ENCODE results near the gene NEK1. TPM values are rescaled to one million over a fixed set of nuclear protein-coding genes. Genes with fewer than 3 reads are reported as not detected.

NEK1 gene, protein sequence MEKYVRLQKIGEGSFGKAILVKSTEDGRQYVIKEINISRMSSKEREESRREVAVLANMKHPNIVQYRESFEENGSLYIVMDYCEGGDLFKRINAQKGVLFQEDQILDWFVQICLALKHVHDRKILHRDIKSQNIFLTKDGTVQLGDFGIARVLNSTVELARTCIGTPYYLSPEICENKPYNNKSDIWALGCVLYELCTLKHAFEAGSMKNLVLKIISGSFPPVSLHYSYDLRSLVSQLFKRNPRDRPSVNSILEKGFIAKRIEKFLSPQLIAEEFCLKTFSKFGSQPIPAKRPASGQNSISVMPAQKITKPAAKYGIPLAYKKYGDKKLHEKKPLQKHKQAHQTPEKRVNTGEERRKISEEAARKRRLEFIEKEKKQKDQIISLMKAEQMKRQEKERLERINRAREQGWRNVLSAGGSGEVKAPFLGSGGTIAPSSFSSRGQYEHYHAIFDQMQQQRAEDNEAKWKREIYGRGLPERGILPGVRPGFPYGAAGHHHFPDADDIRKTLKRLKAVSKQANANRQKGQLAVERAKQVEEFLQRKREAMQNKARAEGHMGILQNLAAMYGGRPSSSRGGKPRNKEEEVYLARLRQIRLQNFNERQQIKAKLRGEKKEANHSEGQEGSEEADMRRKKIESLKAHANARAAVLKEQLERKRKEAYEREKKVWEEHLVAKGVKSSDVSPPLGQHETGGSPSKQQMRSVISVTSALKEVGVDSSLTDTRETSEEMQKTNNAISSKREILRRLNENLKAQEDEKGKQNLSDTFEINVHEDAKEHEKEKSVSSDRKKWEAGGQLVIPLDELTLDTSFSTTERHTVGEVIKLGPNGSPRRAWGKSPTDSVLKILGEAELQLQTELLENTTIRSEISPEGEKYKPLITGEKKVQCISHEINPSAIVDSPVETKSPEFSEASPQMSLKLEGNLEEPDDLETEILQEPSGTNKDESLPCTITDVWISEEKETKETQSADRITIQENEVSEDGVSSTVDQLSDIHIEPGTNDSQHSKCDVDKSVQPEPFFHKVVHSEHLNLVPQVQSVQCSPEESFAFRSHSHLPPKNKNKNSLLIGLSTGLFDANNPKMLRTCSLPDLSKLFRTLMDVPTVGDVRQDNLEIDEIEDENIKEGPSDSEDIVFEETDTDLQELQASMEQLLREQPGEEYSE (N-terminal part only)
- total RNA-seq (2016; rRNA removed; fragmentation: Illumina TruSeq; extraction: Trizol) (5.4 and 8.7 TPM in 2 replicates), polyA plus RNA-seq (2011; rRNA removed) (2.6 and 2.9 TPM in 2 replicates), polyA minus RNA-seq (2011; rRNA and poly(A)+ RNA removed; ENCODE audit: low replicate concordance) (9.6 TPM in 2 replicates), Bru-seq, nascent RNA (percentile 56 among the genes with signal in this experiment), BruChase-seq, experiment 1, labeled RNA remaining after a 6-hour chase (percentile 53 among the genes with signal in this experiment), BruChase-seq, experiment 2, labeled RNA remaining after a 2-hour chase (percentile 57 among the genes with signal in this experiment)
- 7.3 and 9.1 TPM in 2 replicates for total RNA-seq (2016; cell fraction: cytosol; rRNA removed; fragmentation: Illumina TruSeq; extraction: Trizol; ENCODE audit: low read depth)
- 5.4 and 8.2 TPM in 2 replicates for total RNA-seq (2016; cell fraction: insoluble cytoplasmic fraction; rRNA removed; fragmentation: Illumina TruSeq; extraction: Trizol)
- 4.3 and 4.8 TPM in 2 replicates for total RNA-seq (2016; cell fraction: membrane; rRNA removed; fragmentation: Illumina TruSeq; extraction: Trizol)
- total RNA-seq (2016; cell fraction: nucleus; rRNA removed; fragmentation: Illumina TruSeq; extraction: Trizol), result 9.8 and 11.8 TPM in 2 replicates
- 0.97 and 1.3 TPM in 2 replicates for polyA plus RNA-seq (2011; cell fraction: cytosol; rRNA removed)
- 2.5 and 3.3 TPM in 2 replicates for polyA plus RNA-seq (2011; cell fraction: nucleus; rRNA removed)
- polyA plus RNA-seq (2012), result 3.2 and 3.3 TPM in 2 replicates
- 0.23 and 0.38 TPM in 2 replicates for polyA plus RNA-seq (2016; cell fraction: cytosol; fragmentation: Illumina TruSeq; extraction: Trizol; ENCODE audit: low read depth)
- polyA plus RNA-seq (2016; cell fraction: insoluble cytoplasmic fraction; fragmentation: Illumina TruSeq; extraction: Trizol; ENCODE audit: low read depth), result 6.9 and 7.0 TPM in 2 replicates
- polyA plus RNA-seq (2016; cell fraction: membrane; fragmentation: Illumina TruSeq; extraction: Trizol; ENCODE audit: low read depth), result 0.70 and 1.1 TPM in 2 replicates
- polyA plus RNA-seq (2016; cell fraction: nucleus; fragmentation: Illumina TruSeq; extraction: Trizol; ENCODE audit: insufficient read depth, low read depth), result 5.7 and 7.7 TPM in 2 replicates
- polyA minus RNA-seq (2011; cell fraction: cytosol; rRNA and poly(A)+ RNA removed), result 2.3 TPM in 2 replicates
- 24.1 and 24.9 TPM in 2 replicates for polyA minus RNA-seq (2011; cell fraction: nucleus; rRNA and poly(A)+ RNA removed)
- long read RNA-seq, experiment 1, partial matches to known transcripts, result 2 of 5 reads
- long read RNA-seq, experiment 1, other reads (novel, unspliced or antisense), result 3 of 5 reads
- long read RNA-seq, experiment 2, partial matches to known transcripts, result 1 of 6 reads
- long read RNA-seq, experiment 2, other reads (novel, unspliced or antisense), result 5 of 6 reads

GRCh38 chr4:169611991-169612870, at the start of gene NEK1:
TSS of gene NEK1 (minus strand) at chr4:169612583. CDS start at chr4:169602630, 9,953 bp downstream.
- in situ Hi-C loops (cut with HindIII; ENCODE audit: extremely low pct_ligation_motif_present, low pct_unique_long_range_greater_than_20kb), result loop anchor here (10.0 to 25.0 kb wide), 2 partner anchors 103 to 475 kb away; partner anchors contain the start of gene AADAT
- Histone ChIP-seq H4K20me1 (ENCODE audit: insufficient read depth, low read length) (no peaks in the 10 kb centered on the region), H3K27me3 (ENCODE audit: control insufficient read depth in 1 of 2, insufficient read depth in 2 of 2, low read length in 2 of 2) (no peaks in the 10 kb centered on the region; a peak in 2 of 5 replicates), H3K36me3 (replicated peaks in 1 of 2; ENCODE audit: control insufficient read depth in 1 of 2, insufficient read depth in 2 of 2, low read length in 2 of 2) (no peaks in the 10 kb centered on the region), H3K4me1 (ENCODE audit: insufficient read depth, low read length) (peaks cover 37% of the 10 kb centered on the region), H3K27ac (ENCODE audit: extremely low read length, insufficient read depth, low read length) (peak within 1 kb of the TSS; percentile 90), H3K9me3 (ENCODE audit: low read length) (no peaks in the 10 kb centered on the region), H3K4me2 (ENCODE audit: low read depth, low read length) (peak within 1 kb of the TSS; percentile 92), H3K79me2 (ENCODE audit: insufficient read depth, low read length) (peaks cover 17% of the 10 kb centered on the region), H2AFZ (ENCODE audit: low read length) (peak within 1 kb of the TSS; percentile 98), H3K4me3 (replicated peaks in 1 of 3; ENCODE audit: insufficient read depth in 1 of 3, low read depth in 2 of 3, low read length in 3 of 3) (peak within 1 kb of the TSS; percentile 71 to 99 (median 83)), H3K9ac (ENCODE audit: insufficient read depth, low read depth, low read length) (peak within 1 kb of the TSS; percentile 90)
- ATAC-seq, result peak; percentile 97
- DNase-seq (ENCODE audit: low spot score), result peak; percentile 72
- BruUV-seq (replicated peaks), result TSS peak; percentile 78
- POLR2A ChIA-PET, result interaction anchor here (0.7 to 1.0 kb wide), 2 partner anchors 8 to 9 kb away, joined by 3 read pairs; no protein-coding TSS in a partner anchor
- FAIRE-seq, result no peak
- intact Hi-C loops (cut with micrococcal nuclease; ENCODE audit: unreplicated experiment), result loop anchor here (2.0 to 10.0 kb wide), 2 partner anchors 179 to 473 kb away; partner anchors contain the start of gene AADAT
- CTCF ChIA-PET (ENCODE audit: low intra/inter-chr PET ratio, low total read pairs), result interaction anchor here (1.4 to 1.7 kb wide), 2 partner anchors 111 to 436 kb away, joined by 8 to 10 read pairs; no protein-coding TSS in a partner anchor
- WGBS (ENCODE audit: low lambda C conversion rate), result under 1% methylated on average over 42 of the region's 61 CpGs
- TF ChIP-seq FOXK1 (CRISPR knock-in tag; IDR thresholded peaks at IDR 0.05; ENCODE audit: borderline replicate concordance, low read depth), result peak; percentile 52; the same call in 1 of the 2 replicates
- TF ChIP-seq ZNF317 (CRISPR knock-in tag; IDR thresholded peaks at IDR 0.05), result peak; percentile 67; the same call in 1 of the 2 replicates
- no peak for TF ChIP-seq PPARG (CRISPR knock-in tag; conservative IDR thresholded peaks at IDR 0.05)
- TF ChIP-seq, protein P1, sequence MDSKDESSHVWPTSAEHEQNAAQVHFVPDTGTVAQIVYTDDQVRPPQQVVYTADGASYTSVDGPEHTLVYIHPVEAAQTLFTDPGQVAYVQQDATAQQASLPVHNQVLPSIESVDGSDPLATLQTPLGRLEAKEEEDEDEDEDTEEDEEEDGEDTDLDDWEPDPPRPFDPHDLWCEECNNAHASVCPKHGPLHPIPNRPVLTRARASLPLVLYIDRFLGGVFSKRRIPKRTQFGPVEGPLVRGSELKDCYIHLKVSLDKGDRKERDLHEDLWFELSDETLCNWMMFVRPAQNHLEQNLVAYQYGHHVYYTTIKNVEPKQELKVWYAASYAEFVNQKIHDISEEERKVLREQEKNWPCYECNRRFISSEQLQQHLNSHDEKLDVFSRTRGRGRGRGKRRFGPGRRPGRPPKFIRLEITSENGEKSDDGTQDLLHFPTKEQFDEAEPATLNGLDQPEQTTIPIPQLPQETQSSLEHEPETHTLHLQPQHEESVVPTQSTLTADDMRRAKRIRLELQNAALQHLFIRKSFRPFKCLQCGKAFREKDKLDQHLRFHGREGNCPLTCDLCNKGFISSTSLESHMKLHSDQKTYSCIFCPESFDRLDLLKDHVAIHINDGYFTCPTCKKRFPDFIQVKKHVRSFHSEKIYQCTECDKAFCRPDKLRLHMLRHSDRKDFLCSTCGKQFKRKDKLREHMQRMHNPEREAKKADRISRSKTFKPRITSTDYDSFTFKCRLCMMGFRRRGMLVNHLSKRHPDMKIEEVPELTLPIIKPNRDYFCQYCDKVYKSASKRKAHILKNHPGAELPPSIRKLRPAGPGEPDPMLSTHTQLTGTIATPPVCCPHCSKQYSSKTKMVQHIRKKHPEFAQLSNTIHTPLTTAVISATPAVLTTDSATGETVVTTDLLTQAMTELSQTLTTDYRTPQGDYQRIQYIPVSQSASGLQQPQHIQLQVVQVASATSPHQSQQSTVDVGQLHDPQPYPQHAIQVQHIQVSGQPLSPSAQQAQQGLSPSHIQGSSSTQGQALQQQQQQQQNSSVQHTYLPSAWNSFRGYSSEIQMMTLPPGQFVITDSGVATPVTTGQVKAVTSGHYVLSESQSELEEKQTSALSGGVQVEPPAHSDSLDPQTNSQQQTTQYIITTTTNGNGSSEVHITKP (CRISPR knock-in tag; IDR thresholded peaks at IDR 0.05; ENCODE audit: low read depth), result 0 out of 2 replicates have a peak, but pooled peaks have one; percentile 43
- TF ChIP-seq ZNF253 (CRISPR knock-in tag; IDR thresholded peaks at IDR 0.05; ENCODE audit: borderline replicate concordance), result no peak
- no peak for TF ChIP-seq ATF4 (CRISPR knock-in tag; IDR thresholded peaks at IDR 0.05)
- no peak for TF ChIP-seq MTF1 (CRISPR knock-in tag; IDR thresholded peaks at IDR 0.05)

All from HepG2 (cell line).